ENCODE results near the gene TIAM1. TPM values are rescaled to one million over a fixed set of nuclear protein-coding genes. Genes with fewer than 3 reads are reported as not detected.

TIAM1 gene
- polyA plus RNA-seq, 5 donors = 45.8 to 54.2 (median 48.8) TPM

- DNase-seq = no peak
These were observed 57.4 kb downstream of the TIAM1 start for GRCh38 chr21:31286621-31287020.

- DNase-seq = no peak
These were observed 59.2 kb downstream of the TIAM1 start for GRCh38 chr21:31284797-31285397.

DNA sequence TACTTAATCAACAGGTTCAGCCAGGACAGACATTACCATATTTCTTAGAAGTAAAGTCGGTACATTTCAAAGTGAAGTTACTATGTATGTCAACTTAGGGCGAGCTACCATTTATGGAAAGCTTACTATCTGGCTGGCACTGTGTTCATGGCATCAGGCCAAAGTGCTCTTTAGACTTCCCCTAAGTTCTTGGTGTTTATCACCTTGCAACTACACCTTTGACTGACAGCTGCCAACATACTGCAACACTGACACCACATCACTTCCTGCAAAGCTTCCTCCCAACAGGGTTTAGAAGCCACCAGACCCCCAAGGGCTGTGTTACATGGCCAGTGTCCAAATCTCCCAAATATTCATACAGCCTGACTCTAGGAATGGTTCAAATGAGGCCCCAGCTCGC is 61.0 kb downstream of the TIAM1 start:
- no peak for DNase-seq

DNA sequence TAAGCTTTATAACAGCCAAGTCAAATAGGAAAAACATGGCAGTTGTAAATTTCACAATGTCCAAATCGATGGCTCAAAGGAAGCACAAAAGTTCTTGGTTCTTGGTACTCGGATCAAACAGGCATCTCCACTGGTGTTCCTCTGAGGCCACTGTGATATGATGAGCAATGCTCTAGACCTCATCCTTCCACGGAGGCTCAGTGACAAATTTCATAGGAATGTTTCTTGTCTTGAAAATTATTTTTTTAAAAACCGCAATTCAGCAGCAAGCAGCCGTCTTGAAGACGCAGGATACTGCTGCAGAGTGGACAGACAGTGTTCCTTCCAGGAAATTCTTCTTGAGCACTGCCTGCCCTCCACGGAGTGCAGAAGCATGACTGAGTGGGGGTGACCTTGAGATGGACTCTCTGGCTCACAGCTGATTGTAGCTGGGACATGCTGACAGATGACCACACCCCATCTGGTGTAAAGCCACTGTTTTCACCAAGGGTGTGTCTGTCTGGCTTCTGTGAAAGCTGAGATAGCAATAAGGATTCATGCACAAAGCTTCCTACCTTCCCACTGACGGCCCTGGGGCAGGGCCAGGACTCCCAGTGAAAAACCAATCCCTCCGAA is 61.9 kb downstream of the TIAM1 start:
- no peak for DNase-seq

DNA sequence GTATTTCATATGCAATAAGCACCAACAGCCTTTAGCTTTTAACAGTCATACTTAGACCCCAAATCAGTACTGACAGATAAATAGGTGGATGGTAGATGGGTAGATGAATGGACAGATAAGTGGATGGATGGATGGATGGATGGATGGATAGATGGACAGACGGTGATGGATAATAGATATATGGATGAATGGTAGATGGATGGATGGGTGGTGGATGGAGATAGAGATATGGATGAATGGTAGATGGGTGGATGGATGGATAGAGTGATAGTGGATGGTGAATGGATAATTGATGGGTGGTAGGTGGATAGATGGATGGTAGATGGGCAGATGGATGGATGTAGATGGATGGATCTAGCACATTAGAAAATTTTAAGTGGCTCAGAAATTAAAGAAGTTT is 62.5 kb downstream of the TIAM1 start:
- DNase-seq = no peak

GRCh38 chr21:31279986-31280385 is 64.1 kb downstream of the TIAM1 start:
- DNase-seq = no peak

DNA sequence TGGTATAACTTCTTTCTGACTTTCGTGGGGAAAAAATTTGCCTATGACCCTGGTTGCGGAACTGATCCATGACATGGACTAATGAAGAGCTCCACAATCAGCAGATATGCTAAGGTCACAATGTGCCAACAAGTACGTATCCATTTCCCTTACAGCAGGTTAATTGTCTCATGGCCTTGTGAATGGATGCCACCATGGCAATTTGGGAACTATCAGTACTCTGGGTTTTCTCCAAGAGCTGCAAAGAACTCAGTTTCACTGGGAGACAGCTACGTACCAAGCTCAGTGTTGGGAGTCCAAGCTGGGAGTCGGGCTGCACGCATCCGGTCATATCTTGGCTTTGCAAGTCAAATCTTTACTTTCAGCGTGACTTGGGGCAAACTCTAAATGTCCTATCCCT is 64.8 kb downstream of the TIAM1 start:
- DNase-seq = no peak

DNA sequence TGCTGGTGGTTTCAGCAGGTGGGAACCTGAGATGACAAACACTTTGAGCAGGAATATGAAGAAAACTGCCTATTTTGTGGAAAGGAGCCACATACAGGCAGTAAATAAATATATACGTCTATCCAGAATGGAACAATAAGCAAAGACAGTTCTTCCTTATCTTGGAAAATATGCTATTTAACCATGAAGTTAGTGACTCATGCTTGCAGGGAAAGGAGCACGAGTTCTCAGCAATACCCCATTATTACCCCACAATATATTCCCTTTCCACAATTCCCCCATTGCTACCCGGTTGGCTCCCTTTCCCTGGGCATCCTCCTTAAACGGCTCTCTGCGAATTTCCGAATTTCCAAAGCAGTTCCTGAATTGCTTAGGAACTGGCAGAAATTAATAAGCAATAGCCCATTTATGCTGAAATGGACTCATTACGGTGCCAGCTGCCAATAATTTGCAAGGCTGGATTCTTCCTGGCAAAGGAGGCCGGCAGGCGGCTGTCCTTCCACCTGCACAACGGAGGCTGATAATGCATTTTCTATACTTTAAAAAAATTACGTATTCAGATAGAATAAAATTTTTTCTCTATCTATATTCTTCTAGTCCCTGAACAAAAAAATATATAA is 65.4 kb downstream of the TIAM1 start:
- no peak for DNase-seq

GRCh38 chr21:31276663-31277062 is 67.4 kb downstream of the TIAM1 start:
- no peak for DNase-seq

DNA sequence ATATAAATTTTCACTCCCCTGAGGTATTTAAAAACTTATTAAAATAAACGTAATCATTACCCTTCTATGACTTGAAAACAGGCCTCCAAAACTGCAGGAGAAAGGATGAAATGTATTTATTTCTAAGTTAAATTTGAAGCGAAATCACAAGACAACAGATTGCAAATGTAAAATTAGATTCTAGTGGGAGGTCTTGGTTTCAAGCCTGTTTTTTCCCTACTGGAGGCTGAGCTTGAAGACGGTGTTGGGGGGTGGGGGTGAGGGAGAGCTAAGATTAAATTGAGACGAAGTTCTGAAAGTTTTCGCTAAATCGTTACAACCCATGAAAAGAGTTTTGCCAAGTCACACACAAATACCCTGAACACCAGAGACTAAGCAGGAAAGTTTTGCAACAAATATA is 68.2 kb downstream of the TIAM1 start:
- no peak for DNase-seq

DNA sequence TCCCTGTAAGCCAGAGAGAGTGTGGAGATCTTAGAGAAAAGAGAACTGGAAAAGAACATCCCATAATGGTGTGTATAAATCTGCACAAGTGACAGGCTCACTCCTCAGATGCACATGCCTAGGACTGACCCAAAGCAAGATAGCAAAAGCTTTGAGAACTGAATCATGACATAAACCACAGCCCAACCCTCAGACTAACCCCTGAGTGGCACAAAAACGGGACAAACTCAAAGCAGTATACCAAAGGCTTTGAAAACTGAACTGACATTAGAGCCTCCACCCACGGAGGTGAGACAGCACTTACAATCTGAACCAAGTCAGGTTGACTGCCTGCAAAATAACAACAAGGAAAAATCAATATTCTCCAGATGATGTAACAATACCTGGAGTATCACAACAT is 70.8 kb downstream of the TIAM1 start:
- DNase-seq = no peak

DNA sequence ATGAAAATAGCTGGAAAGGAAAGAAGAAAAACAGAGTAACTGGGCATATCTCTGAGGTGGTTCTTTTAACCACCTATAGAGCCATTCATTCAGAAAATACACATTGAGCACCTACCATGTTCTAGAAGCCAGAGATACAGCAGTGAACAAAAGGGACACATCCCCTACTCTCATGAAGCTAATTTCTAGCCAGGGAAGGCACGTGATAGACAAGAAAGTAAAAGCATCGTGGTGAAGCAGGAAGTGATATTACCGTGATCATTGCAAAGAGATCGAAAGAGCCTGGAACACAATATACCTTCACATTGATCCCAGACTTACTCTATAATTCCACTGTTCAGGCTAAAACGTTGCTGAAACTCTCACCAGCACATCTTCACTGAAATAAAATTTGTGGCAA is 76.0 kb downstream of the TIAM1 start:
- DNase-seq = no peak

DNA sequence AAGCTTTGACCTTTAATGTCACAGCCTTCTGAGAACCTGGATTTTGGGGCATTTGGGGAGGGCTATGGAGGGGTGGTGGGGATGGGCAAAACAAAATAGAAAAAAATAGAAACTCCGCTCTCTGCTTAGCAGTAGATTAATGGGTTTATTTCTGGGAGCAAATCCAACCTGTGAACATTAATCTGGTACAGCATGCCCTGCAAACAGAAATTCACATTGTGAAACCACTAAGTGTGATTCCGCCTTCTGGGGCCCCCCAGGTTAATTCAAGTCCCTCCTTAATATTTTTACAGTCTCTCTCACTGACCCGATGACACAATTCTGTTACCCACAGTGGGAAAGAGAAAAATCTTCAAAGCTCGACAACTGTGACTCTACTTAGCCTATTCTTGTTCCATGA is 76.4 kb downstream of the TIAM1 start:
- DNase-seq = peak; percentile 29 to 32

DNA sequence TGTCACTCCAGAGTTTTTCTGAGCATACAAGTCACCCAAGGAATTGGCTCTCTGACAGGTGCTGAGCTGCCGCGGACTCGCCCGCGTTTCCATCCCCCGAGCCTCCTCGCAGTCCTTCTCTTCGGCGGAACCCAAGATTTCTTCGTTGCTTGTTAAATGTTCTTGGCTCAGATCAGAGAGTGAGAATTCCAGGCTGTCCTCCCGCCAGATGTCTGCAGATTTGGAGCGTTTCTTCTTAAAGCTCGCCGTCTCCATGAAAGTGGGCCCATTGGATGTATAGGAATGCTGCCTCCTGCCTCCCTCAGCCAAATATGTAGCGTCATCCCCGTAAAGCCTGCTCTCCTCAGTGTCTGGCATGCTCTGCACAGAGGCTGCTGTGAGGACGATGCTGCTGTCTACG is 77.8 kb downstream of the TIAM1 start:
- no peak for DNase-seq

DNA sequence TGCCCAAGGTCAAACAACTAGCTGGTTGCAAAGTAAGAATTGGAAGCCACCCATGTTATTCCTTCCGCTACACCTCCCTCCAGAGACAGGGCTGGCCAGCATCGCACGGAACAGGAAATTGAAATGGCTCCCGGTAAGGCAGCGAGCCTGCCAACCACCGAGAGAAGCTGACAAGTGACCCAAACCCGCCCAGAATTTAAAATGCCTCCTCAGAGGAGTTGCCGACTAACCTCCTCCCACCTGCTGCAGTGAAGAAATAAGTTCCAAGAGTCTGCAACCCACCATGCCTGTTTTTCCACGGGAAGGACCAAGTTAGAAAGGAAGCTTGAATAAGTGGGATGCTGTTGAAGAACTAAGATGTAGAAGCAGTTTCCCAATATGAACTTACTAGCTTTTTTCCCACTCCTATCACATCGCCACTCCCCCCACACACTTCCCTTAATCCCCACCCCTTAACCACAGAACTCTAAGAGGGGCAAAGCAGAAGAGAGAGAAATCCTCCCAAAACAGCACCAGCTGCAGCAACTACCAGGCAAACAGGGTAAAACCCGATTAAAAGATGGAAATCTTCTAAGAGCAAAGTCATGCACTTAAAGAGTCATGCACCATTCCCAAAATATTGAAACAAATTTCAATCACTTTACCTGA is 78.6 kb downstream of the TIAM1 start:
- DNase-seq = no peak

GRCh38 chr21:31264574-31264973 is 79.5 kb downstream of the TIAM1 start:
- no peak for DNase-seq

DNA sequence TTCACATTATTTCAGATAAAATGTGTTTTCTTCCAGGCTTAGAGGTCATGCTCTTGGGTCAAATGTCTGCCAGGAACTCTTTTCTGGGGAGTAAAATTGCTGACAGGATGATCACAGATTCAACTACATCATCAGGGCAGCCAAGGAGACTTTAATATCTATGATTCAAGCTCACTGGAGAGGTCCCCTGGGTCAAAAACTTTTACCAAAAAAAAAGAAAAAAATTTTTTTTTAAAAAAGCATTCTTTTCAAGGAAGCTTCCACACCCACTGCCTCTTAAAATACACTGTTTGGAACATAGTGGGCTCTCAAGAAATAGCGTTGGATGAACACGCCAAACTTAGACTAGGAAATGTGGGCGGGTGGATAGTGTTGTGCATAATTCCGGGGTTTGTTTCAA is 81.3 kb downstream of the TIAM1 start:
- DNase-seq = no peak

DNA sequence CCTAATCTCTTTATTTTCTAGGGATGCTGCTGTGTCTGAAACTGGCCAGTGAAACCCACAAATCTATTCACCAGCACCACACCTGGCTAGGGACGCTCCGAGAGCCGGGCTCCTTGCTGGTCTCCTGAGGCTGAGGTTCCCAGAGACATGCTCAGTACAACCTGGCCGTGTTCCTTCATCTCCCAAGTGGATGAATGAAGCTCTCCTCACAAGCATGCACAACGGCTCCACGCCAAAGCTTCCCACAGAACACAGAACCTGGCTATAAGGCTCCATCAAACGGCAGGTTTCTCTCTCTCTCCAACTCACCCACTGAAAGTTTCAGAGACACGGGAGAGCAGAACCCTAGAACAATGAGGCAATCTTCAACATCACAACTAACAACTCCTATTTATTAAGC is 82.3 kb downstream of the TIAM1 start:
- DNase-seq = no peak

GRCh38 chr21:31260790-31261189 is 83.3 kb downstream of the TIAM1 start:
- no peak for DNase-seq

GRCh38 chr21:31258073-31258472 is 86.0 kb downstream of the TIAM1 start:
- DNase-seq = no peak

- no peak for DNase-seq
These were observed 86.8 kb downstream of the TIAM1 start for GRCh38 chr21:31257265-31257664.

- no peak for DNase-seq
These were observed 88.2 kb downstream of the TIAM1 start for GRCh38 chr21:31255896-31256295.

- DNase-seq = no peak
These were observed 89.0 kb downstream of the TIAM1 start for GRCh38 chr21:31255036-31255435.

All from right lung (tissue), 5 donors.